GM13977 (cell line): ENCODE measurements around the gene C4BPB.

Experiments
- DNase-seq: peaks from one replicate; pipeline ENCODE4 v3.0.0; 2012; ENCODE audit warnings: low spot score
- in situ Hi-C: fragments of 300-500 bp; cut with MboI; formaldehyde crosslinking; loops from one replicate; pipeline ENCODE4 v1.12.0; 2022; ENCODE audit warnings: low sequenced_read_pairs, low pct_unique_long_range_greater_than_20kb, mixed read lengths, inconsistent platforms; ENCODE audit not compliant: unreplicated experiment
- TF ChIP-seq, protein P1 (sequence below): IDR thresholded peaks from 2 replicates; pipeline ENCODE4 v1.5.1; 2012; ENCODE audit warnings: mild to moderate bottlenecking, control low read depth; ENCODE audit not compliant: insufficient read depth; ENCODE audit errors: extremely low read depth, missing control alignments

C4BPB gene

DNA sequence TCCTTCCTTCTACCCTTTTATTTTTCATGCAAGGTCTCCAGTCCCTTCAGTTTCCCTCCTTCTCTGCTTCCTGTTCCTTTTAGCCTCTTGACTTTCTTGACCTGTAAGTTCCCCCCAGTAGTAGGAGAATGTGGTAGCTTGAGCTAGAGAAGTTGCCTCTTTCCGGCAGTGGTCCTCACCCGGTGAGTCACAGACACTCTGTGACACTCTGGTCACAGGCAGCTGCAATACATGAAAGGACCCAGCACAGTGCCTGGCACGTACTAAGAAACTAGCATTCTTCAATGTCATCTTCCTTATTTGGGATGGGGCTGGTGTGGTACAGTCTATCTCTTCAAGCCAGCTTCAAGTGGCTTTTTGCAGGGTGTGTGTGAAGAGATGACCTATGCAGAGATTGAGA, 19.6 kb upstream of the C4BPB start:
- no peak for DNase-seq
- TF ChIP-seq, protein P1, sequence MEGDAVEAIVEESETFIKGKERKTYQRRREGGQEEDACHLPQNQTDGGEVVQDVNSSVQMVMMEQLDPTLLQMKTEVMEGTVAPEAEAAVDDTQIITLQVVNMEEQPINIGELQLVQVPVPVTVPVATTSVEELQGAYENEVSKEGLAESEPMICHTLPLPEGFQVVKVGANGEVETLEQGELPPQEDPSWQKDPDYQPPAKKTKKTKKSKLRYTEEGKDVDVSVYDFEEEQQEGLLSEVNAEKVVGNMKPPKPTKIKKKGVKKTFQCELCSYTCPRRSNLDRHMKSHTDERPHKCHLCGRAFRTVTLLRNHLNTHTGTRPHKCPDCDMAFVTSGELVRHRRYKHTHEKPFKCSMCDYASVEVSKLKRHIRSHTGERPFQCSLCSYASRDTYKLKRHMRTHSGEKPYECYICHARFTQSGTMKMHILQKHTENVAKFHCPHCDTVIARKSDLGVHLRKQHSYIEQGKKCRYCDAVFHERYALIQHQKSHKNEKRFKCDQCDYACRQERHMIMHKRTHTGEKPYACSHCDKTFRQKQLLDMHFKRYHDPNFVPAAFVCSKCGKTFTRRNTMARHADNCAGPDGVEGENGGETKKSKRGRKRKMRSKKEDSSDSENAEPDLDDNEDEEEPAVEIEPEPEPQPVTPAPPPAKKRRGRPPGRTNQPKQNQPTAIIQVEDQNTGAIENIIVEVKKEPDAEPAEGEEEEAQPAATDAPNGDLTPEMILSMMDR = no peak
- in situ Hi-C loops = no loop called here

DNA sequence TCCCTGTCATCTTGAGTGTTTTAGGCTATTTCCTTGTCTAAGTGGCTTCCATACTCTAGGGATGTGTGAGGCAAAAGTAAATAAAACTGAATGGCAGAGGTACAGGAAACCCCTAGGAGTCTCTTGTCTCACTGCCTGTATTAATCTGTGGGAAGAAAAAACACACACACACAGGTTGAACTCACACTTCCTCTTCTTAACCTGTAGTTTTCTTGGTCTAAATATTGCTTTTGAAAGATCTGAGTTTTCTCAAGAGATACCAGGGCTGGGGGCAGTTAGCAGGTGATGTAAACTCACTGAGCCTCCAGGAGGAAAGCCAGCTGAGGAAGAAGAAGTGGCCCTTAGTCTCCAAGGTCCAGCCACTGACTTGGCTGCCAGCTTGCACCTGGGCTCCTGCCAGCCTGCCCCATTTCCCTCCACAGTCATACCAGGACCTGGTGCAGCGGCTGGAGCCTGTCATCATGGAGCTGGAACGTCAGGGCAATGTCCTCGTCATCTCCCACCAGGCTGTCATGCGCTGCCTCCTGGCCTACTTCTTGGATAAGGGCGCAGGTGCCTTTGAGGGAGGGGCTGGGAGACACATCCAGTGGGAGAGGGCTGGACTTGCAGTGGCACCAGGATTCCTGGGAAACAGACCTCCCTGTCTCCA, 18.7 kb upstream of the C4BPB start:
- DNase-seq = no peak
- TF ChIP-seq, protein P1 = no peak
- in situ Hi-C loops = loop anchor here (10.0 kb wide), 1 partner anchor 335 kb away; no protein-coding TSS in a partner anchor

DNA sequence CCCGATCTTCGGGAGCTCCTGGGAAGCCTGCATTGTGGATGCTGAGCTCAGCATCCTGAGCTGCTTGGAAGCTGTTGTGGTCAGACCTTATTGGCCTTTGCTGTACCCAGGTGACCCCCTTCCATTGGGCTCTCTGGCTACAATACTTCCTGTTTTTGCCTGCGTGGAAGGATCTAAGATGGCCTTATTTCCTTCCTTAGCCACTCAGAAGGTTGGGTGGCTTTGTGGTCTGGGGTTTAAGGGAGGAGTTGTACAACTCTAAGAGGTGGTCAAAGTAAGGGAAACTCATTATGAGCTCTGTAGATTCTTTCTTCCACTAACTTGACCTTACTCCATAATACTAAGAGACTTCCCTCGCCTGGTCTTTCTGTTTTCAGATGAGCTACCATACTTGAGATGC, 17.8 kb upstream of the C4BPB start:
- DNase-seq = no peak
- TF ChIP-seq, protein P1 = no peak
- in situ Hi-C loops = loop anchor here (10.0 kb wide), 1 partner anchor 334 kb away; no protein-coding TSS in a partner anchor

DNA sequence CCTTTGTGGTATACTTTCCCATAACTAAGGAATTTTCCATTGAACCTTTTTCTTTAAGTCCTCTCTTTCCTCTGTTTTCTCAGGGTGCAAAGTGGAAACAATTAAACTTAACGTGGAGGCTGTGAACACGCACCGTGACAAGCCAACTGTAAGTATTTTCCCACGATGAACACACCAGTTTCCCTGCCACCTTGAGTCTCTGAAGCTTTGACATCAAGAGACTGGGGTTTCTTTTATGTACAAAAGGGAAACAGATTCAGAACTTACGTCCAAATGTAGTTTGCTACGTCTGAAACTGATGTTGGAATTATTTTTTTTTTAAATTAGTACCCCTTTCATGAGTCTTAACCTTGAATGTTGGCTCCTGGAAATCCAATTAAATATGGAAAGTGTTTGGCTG, 17.2 kb upstream of the C4BPB start:
- in situ Hi-C loops = loop anchor here (10.0 kb wide), 1 partner anchor 333 kb away; no protein-coding TSS in a partner anchor
- TF ChIP-seq, protein P1 = no peak
- DNase-seq = no peak

DNA sequence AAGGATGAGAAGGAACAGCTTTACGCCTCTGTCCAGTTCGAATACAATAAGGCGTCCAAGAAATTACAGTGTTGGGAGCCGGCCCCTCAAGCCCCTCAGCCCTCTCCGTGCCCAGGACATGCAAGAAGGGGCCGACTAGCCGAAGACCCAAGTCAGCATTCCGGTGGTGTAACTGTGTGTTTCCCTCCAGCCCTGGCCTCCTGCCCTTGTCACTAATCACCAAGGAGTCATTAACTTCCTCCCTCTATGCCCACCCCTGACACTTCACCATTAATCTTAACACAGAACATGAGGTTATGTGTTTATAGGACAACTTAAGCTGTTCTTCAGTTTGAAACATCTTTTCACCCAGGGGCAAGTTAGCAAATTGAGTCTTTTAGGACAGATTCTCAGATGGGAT, 16.4 kb upstream of the C4BPB start:
- in situ Hi-C loops = loop anchor here (10.0 kb wide), 1 partner anchor 333 kb away; no protein-coding TSS in a partner anchor
- DNase-seq = no peak
- TF ChIP-seq, protein P1 = no peak

DNA sequence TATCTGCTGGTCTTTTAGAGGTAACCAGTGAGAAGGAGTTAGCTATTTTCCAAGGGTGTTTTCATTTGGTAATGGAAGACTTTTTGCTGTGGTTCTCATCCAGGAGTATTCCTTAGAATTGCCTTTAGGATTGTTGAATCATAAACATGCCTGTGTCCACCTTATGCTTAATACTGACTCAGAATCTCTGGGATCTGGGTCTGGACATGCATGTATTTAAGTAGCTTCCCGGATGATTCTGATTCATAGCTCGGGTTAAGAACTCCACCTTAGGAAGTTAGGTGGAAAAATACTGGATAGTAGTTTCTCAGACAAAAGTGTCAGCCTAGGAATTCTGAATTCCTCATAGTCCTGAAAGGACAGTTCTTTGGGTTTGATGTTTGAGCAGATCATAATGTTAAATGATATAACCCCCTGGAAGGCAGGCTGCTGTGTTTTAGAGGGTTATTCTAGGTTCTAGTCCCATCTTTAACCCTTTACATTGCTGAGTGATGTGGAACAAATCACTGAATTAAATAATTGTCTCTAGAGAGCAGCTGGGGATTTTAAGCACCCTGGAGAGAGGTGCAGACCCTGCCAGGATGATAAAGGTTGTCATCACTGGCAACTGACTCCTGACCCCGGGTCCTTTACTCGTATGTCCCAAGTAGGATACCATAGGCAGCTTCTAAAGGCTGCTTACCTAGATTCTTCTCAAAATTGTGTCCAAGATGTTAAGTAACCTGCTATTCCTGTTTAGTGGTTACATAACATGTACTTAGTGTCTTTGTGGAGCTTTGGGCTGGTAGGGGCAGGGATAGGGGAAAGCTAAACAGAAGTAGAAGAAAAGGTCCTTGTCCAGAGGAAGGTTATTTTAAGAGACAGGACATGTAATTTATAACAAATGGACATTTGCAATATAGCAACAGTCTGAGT, 14.5 kb upstream of the C4BPB start:
- TF ChIP-seq, protein P1 = no peak
- in situ Hi-C loops = loop anchor here (10.0 kb wide), 1 partner anchor 331 kb away; no protein-coding TSS in a partner anchor
- no peak for DNase-seq
